ENCODE data around the gene OR2H2. TPM values are rescaled to one million over a fixed set of nuclear protein-coding genes. Genes with fewer than 3 reads are reported as not detected.

The OR2H2 gene
- total and polyA plus RNA-seq, 2 donors (not counting 1 experiment from before 2014, with no cell fraction given) = not detected

GRCh38 chr6:29631209-29631810 is 46.4 kb downstream of the OR2H2 start:
- no peak overlapping the region for H3K9ac ChIP-seq (ENCODE audit: low read length)
- 85% methylated on average over 10 of the region's 14 CpGs for WGBS (ENCODE audit: insufficient coverage)
- peak overlapping the region; percentile 87 for H3K4me3 Mint-ChIP-seq
- CTCF ChIA-PET = interaction anchor here (13.5 kb wide), 1 partner anchor 20 kb away, joined by 226 read pairs; no protein-coding TSS in a partner anchor
- H3K27me3 ChIP-seq (replicated peaks in 1 of 4; ENCODE audit: control extremely low read depth in 1 of 4, control insufficient read depth in 3 of 4, insufficient read depth in 4 of 4, low read length in 3 of 4) = no peaks in the 10 kb centered on the region
- TF ChIP-seq EZH2 (IDR thresholded peaks at IDR 0.05; ENCODE audit: borderline replicate concordance, insufficient read depth, low read depth, low read length, poor library complexity, severe bottlenecking) = no peak
- TF ChIP-seq CTCF (IDR thresholded peaks at IDR 0.05) = no peak
- no peak overlapping the region for H3K4me3 ChIP-seq (ENCODE audit: control extremely low read depth in 1 of 5, extremely low read depth in 1 of 5, insufficient read depth in 1 of 5, low read depth in 2 of 5, low read length in 4 of 5)
- intact Hi-C loops (cut with micrococcal nuclease) = no loop called here
- H4K20me1 ChIP-seq (ENCODE audit: control insufficient read depth, insufficient read depth, low read length, poor library complexity, severe bottlenecking) = peaks cover 22% of the 10 kb centered on the region
- H3K27ac ChIP-seq (ENCODE audit: low read length in 2 of 2) = no peak overlapping the region
- peaks cover 15% of the 10 kb centered on the region for H3K79me2 ChIP-seq (ENCODE audit: control insufficient read depth, insufficient read depth, low read length)
- H3K4me1 Mint-ChIP-seq = peaks cover 69% of the 10 kb centered on the region
- H3K9me3 ChIP-seq (ENCODE audit: control extremely low read depth in 1 of 3, control insufficient read depth in 2 of 3, insufficient read depth in 1 of 3, low read length in 2 of 3) = no peaks in the 10 kb centered on the region
- no peaks in the 10 kb centered on the region for H3K9me3 Mint-ChIP-seq (ENCODE audit: insufficient read depth)
- peak overlapping the region; percentile 98 for H3K4me2 ChIP-seq (replicated peaks; ENCODE audit: low read depth, low read length, poor library complexity, severe bottlenecking)
- no peak for ATAC-seq (ENCODE audit: low read depth)
- no peaks in the 10 kb centered on the region for H3K27me3 Mint-ChIP-seq
- H3K36me3 ChIP-seq (replicated peaks in 1 of 2; ENCODE audit: control extremely low read depth in 1 of 2, control insufficient read depth in 1 of 2, extremely low read depth in 1 of 2, insufficient read depth in 2 of 2, low read length in 1 of 2) = peaks cover 0 to 6% of the 10 kb centered on the region in 2 experiments
- peaks cover 33 to 69% of the 10 kb centered on the region in 2 donors for H3K4me1 ChIP-seq (ENCODE audit: control insufficient read depth in 2 of 2, insufficient read depth in 2 of 2, low read length in 2 of 2)
- peak overlapping the region; percentile 82 for H3K27ac Mint-ChIP-seq
- POLR2A ChIA-PET = no interaction called here
- peak; percentile 28 for DNase-seq
- H2AFZ ChIP-seq (ENCODE audit: insufficient read depth, low read depth, low read length, poor library complexity, severe bottlenecking) = no peak overlapping the region

Data from B cell (primary cell).